Fibroblast of pulmonary artery (primary cell): ENCODE data around the gene TMEM176B.

Experiments used
- DNase-seq: peaks from one replicate; pipeline ENCODE4 v3.0.0-alpha.2; 2010; ENCODE audit warnings: low read depth
- H3K4me3 ChIP-seq: replicated peaks from 2 replicates; pipeline ENCODE4 v1.5.1; 2011; ENCODE audit warnings: low read depth, mild to moderate bottlenecking, control low read depth, low read length, moderate library complexity
- CTCF ChIP-seq: IDR thresholded peaks from 2 replicates; pipeline ENCODE4 v1.5.1; 2011; ENCODE audit warnings: mild to moderate bottlenecking, control low read depth, low read length, inconsistent platforms; ENCODE audit errors: missing control alignments

Gene TMEM176B

GRCh38 chr7:150806454-150806853, 6.3 kb upstream of the TMEM176B start:
- no peak for TF ChIP-seq CTCF
- no peak overlapping the region for H3K4me3 ChIP-seq
- no peak for DNase-seq

- no peak overlapping the region for H3K4me3 ChIP-seq
- no peak for DNase-seq
- TF ChIP-seq CTCF = no peak
These were observed 5.7 kb upstream of the TMEM176B start for GRCh38 chr7:150805864-150806263.

- DNase-seq = no peak
- H3K4me3 ChIP-seq = no peak overlapping the region
- TF ChIP-seq CTCF = no peak
These were observed 4.6 kb upstream of the TMEM176B start for GRCh38 chr7:150804802-150805201.

- no peak overlapping the region for H3K4me3 ChIP-seq
- no peak for DNase-seq
- no peak for TF ChIP-seq CTCF
These were observed 3.1 kb upstream of the TMEM176B start for GRCh38 chr7:150803161-150803860.

GRCh38 chr7:150801946-150802771, 2.0 kb upstream of the TMEM176B start:
- no peak for TF ChIP-seq CTCF
- no peak for DNase-seq
- H3K4me3 ChIP-seq = no peak overlapping the region

- TF ChIP-seq CTCF = no peak
- H3K4me3 ChIP-seq = no peak overlapping the region
- DNase-seq = no peak
These were observed 1.2 kb upstream of the TMEM176B start for GRCh38 chr7:150801242-150801945.
